HFF-Myc (cell line): ENCODE data around the gene ARHGEF28.

ENCODE experiments used
- DNase-seq: peaks from one replicate; pipeline ENCODE4 v3.0.0-alpha.2; 2011; ENCODE audit warnings: low read depth; ENCODE audit errors: extremely low read depth
- H3K4me3 ChIP-seq: replicated peaks from 2 replicates; pipeline ENCODE4 v1.5.1; 2011; ENCODE audit warnings: low read depth, mild to moderate bottlenecking, control low read depth, low read length
- TF ChIP-seq, protein P1 (sequence below): IDR thresholded peaks from 2 replicates; pipeline ENCODE4 v1.5.1; 2012; ENCODE audit warnings: mild to moderate bottlenecking, low read depth, low read length, control low read depth; ENCODE audit errors: missing control alignments

Gene ARHGEF28

DNA sequence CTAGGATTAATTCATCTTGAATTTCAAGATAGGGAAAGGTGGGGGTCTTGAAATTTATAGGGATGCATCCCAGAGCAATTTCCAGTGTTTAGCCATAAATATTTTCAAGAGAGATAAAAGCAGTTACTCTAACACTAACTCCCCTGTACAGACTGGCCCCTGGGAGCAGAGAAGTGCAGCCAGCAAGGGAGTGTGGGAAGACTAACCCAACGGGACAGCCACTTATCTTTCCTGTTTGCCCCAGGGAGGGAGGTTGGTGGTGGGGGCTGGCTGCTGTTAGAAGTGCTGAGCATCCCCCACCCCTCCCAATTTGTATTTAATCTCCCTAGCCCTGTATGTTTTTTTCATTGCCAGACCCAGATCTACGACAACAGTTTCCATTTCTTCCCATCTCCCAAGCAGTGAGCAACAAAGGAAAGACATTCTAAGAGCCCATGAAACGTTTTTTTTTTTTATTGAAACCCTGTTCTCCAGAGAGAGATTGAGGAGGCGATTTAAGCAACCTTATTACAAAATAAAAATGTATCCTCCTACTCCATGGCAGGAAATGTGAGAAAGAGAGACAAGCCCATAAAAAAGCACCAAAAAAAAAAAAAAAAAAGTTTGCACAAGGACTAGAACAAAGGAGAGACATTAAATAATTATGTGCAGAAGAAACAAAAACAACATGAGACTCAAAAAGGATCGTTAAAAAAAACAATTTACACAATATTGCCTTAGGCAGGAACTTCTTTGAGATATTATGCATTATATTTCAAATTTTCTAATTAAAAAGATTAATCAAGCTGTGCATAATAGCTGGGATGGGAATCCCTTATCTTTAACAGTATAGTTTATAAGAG, 343.4 kb downstream of the ARHGEF28 start:
- no peak for DNase-seq
- no peak overlapping the region for H3K4me3 ChIP-seq
- TF ChIP-seq, protein P1, sequence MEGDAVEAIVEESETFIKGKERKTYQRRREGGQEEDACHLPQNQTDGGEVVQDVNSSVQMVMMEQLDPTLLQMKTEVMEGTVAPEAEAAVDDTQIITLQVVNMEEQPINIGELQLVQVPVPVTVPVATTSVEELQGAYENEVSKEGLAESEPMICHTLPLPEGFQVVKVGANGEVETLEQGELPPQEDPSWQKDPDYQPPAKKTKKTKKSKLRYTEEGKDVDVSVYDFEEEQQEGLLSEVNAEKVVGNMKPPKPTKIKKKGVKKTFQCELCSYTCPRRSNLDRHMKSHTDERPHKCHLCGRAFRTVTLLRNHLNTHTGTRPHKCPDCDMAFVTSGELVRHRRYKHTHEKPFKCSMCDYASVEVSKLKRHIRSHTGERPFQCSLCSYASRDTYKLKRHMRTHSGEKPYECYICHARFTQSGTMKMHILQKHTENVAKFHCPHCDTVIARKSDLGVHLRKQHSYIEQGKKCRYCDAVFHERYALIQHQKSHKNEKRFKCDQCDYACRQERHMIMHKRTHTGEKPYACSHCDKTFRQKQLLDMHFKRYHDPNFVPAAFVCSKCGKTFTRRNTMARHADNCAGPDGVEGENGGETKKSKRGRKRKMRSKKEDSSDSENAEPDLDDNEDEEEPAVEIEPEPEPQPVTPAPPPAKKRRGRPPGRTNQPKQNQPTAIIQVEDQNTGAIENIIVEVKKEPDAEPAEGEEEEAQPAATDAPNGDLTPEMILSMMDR = no peak

DNA sequence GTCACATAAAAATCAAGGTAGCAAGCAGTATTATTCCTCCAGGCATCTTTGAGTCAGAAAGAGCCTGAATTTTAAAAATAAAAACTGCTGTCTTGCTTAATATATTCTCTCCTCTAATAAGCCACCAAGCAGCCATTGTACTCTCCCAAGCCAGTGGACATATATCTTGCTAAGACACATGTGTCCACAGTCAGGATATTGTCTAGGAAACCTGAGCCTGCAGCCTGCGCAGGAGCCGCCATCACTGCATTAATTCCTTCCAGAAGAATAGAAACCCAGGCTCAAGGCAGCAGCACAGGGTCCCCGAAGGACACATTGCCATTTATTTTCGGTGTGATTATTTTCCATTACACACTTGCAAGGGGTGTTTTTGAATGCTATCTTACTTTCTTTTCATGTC, 345.3 kb downstream of the ARHGEF28 start:
- no peak overlapping the region for H3K4me3 ChIP-seq
- DNase-seq = no peak
- TF ChIP-seq, protein P1 = no peak

DNA sequence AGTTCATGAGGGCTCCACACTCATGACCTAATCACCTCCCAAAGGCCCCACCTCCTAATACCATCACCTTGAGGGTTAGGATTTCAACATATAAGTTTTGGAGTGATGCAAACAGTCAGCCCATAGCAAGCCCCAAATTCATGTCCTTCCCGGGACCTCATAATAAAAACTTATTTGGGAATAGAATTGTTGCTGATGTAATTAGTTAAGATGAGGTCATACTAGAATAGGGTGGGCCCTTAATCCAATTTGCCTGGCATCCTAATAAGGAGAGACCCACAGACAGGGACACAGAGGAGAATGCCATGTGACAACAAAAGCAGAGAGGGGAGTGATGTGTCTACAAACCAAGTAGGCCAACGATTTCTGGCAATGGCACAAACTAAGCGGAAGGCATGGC, 347.1 kb downstream of the ARHGEF28 start:
- H3K4me3 ChIP-seq = no peak overlapping the region
- TF ChIP-seq, protein P1 = no peak
- no peak for DNase-seq

DNA sequence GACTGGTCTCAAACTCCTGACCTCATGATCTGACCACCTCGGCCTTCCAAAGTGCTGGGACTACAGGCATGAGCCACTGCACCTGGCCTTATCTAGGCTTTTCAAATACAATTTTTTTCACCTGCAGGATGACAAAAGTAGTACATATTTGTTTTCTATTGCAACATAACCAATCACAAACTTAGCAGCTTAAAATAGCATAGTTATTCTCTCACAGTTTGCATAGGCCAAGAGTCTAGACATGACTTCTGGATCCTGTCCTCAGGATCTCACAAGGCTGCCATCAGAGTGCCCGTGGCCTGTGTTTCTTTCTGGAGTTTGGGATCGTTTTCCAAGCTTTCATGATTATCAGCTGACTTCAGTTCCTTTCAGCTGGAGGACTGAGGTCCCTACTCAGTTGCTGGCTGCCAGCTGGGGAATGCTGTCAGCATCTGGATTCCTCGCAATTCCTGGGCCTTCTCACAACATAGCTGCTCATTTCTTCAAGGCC, 348.9 kb downstream of the ARHGEF28 start:
- H3K4me3 ChIP-seq = no peak overlapping the region
- DNase-seq = no peak
- TF ChIP-seq, protein P1 = no peak

DNA sequence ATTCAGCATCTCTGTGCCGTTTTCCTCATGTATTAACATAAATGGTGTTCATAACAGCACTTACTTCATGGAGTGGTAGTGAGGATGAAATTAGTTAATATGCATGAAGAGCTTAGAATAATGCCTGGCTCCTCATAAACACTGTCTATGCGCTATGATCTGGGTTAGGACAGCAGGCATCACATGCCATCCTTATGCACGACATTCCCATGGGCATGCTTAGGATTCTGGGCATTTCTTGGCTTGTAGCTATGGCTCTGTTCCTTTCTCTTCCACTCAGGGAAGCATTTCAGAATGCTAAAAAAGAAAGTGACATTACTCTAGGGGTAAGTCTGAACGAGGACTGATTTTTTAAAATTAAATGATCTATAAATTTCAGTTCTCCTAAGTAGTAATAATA, 349.8 kb downstream of the ARHGEF28 start:
- no peak overlapping the region for H3K4me3 ChIP-seq
- no peak for DNase-seq
- TF ChIP-seq, protein P1 = no peak

DNA sequence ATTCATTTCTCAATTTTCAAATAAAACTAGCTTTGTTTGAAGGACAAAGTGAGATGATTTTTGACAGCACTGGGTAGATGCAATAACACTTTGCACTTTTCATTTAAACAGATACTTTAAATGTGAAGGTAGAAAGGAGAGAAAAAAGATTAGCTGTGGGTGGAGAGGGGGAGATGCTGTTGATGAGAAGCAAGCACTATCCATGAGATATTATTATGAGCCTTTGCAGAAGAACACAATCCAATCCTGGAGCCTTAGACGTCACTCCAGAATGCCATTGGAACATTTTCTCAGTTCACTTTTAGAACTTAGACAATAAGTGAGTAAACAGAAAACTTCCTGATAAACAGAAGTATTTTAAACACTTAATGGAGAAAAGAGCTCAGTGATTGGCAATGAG, 351.1 kb downstream of the ARHGEF28 start:
- H3K4me3 ChIP-seq = no peak overlapping the region
- no peak for DNase-seq
- TF ChIP-seq, protein P1 = no peak

DNA sequence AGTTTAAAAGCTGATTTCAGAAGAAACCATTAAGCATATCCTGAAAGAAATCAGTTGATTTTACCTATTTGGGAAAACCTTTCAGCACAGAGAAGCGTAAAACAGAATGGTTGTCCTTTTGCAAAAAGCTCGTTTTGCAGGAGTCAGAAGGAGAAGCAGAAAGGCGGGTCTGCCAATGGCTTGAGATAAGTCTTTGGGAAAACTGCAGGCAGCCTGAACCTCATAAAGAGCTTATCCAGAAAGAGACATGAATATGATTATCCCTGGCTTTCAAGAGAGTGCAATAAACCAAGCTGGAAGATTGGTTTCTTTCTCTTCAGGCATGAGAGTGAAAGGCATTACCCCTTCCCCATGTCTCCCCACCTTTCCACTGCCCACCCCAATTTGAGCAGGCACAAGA, 353.3 kb downstream of the ARHGEF28 start:
- no peak for DNase-seq
- H3K4me3 ChIP-seq = no peak overlapping the region
- TF ChIP-seq, protein P1 = no peak
